Choroid plexus epithelial cell (primary cell): ENCODE data around the gene PLA1A.

ENCODE experiments used
- DNase-seq: peaks from one replicate; pipeline ENCODE4 v3.0.0-alpha.2; 2010; ENCODE audit warnings: low read depth
- H3K4me3 ChIP-seq: 2 replicates; pipeline ENCODE4 v1.5.1; 2011; ENCODE audit warnings: low read depth, mild to moderate bottlenecking, control low read depth, low read length, moderate library complexity
- CTCF ChIP-seq: conservative IDR thresholded peaks from 2 replicates; pipeline ENCODE4 v1.5.1; 2011; ENCODE audit warnings: low read depth, mild to moderate bottlenecking, control low read depth, inconsistent platforms, low read length, moderate library complexity

PLA1A gene

GRCh38 chr3:119555929-119556328 lies 41.8 kb upstream of the PLA1A start:
- no peak for DNase-seq
- TF ChIP-seq CTCF, result no peak
- no peak overlapping the region for H3K4me3 ChIP-seq

- DNase-seq, result no peak
- TF ChIP-seq CTCF, result no peak
- no peak overlapping the region for H3K4me3 ChIP-seq
These were observed 40.4 kb upstream of the PLA1A start for GRCh38 chr3:119557192-119557876.

- no peak for TF ChIP-seq CTCF
- H3K4me3 ChIP-seq, result no peak overlapping the region
- DNase-seq, result no peak
These were observed 39.8 kb upstream of the PLA1A start for GRCh38 chr3:119557877-119558269.

GRCh38 chr3:119558626-119559317 lies 38.9 kb upstream of the PLA1A start:
- DNase-seq, result no peak
- TF ChIP-seq CTCF, result no peak
- H3K4me3 ChIP-seq, result no peak overlapping the region

GRCh38 chr3:119559441-119559963 lies 38.2 kb upstream of the PLA1A start, which contains the start of gene CD80:
TSS of gene CD80 (minus strand) at chr3:119559614. CDS start at chr3:119557728, 1,886 bp downstream.
- no peak within 1 kb of the TSS for H3K4me3 ChIP-seq
- peak; percentile 69 for TF ChIP-seq CTCF
- peak; percentile 74 for DNase-seq

- no peak for TF ChIP-seq CTCF
- H3K4me3 ChIP-seq, result no peak overlapping the region
- no peak for DNase-seq
These were observed 37.5 kb upstream of the PLA1A start for GRCh38 chr3:119560160-119560559.
